Caco-2 (cell line): ENCODE measurements around the gene TMEM132E. TPM values are rescaled to one million over a fixed set of nuclear protein-coding genes. Genes with fewer than 3 reads are reported as not detected.

ENCODE experiments used
- BruUV-seq: library from RNA; stranded (reverse); fragments of 400-500 nt; replicated peaks from 2 replicates; lab custom pipeline; 2021; lab: Mats Ljungman, UMichigan
- CTCF ChIA-PET: fragments of 300-600 bp; sonication (Branson Sonifier 250); formaldehyde crosslinking; loops from one replicate; lab custom pipeline; 2022; ENCODE audit warnings: antibody characterized with exemption; lab: Charles Lee
- POLR2A ChIA-PET: fragments of 300-600 bp; sonication (Branson Sonifier 250); formaldehyde crosslinking; loops from one replicate; lab custom pipeline; 2022; ENCODE audit warnings: antibody characterized with exemption; lab: Charles Lee
- DNase-seq, 2 experiments: peaks; one replicate each; pipeline versions ENCODE4 v3.0.0 to v3.0.0-alpha.2; 2020 to 2022
- H3K27me3 ChIP-seq: replicated peaks from 2 replicates; pipeline ENCODE4 v1.6.0; 2011; ENCODE audit warnings: low read length; ENCODE audit not compliant: control insufficient read depth, insufficient read depth
- H3K36me3 ChIP-seq: 2 replicates; pipeline ENCODE4 v1.5.1; 2011; ENCODE audit warnings: low read length; ENCODE audit not compliant: control insufficient read depth, insufficient read depth
- H3K4me1 ChIP-seq: fragments of 250-450 bp; sonication (Bioruptor Pico); 2 replicates; pipeline ENCODE4 v1.5.1; 2020; ENCODE audit warnings: mild to moderate bottlenecking
- H3K4me3 ChIP-seq: 2 replicates; pipeline ENCODE4 v1.5.1; 2011; ENCODE audit warnings: low read depth, mild to moderate bottlenecking, control low read depth, low read length
- H3K9me3 ChIP-seq: fragments of 250-450 bp; sonication (Bioruptor Pico); 2 replicates; pipeline ENCODE4 v1.5.1; 2020; ENCODE audit warnings: mild to moderate bottlenecking, moderate library complexity
- H3K27ac Mint-ChIP-seq: one replicate; pipeline ENCODE4 v1.8.0; 2022; ENCODE audit warnings: mixed read lengths; ENCODE audit not compliant: unreplicated experiment
- H3K27me3 Mint-ChIP-seq: one replicate; pipeline ENCODE4 v1.8.0; 2022; ENCODE audit warnings: mixed read lengths; ENCODE audit not compliant: insufficient read depth, unreplicated experiment
- H3K36me3 Mint-ChIP-seq: one replicate; pipeline ENCODE4 v1.8.0; 2022; ENCODE audit warnings: mild to moderate bottlenecking, mixed read lengths; ENCODE audit not compliant: insufficient read depth, unreplicated experiment
- H3K4me1 Mint-ChIP-seq: one replicate; pipeline ENCODE4 v1.8.0; 2022; ENCODE audit warnings: low read depth, mixed read lengths; ENCODE audit not compliant: unreplicated experiment
- H3K4me3 Mint-ChIP-seq: one replicate; pipeline ENCODE4 v1.8.0; 2022; ENCODE audit warnings: mild to moderate bottlenecking, moderate library complexity, mixed read lengths; ENCODE audit not compliant: unreplicated experiment
- H3K9me3 Mint-ChIP-seq: one replicate; pipeline ENCODE4 v1.8.0; 2022; ENCODE audit warnings: mixed read lengths; ENCODE audit not compliant: unreplicated experiment
- CTCF ChIP-seq, 2 experiments: fragments of 200-600 bp in 1 of 2; IDR thresholded peaks; 1 replicate in 1 of 2; 2 replicates in 1 of 2; pipeline versions ENCODE4 v1.5.1 to v1.8.0; 2011 to 2022; ENCODE audit warnings: antibody characterized with exemption in 1 of 2, control low read depth in 1 of 2, inconsistent platforms in 1 of 2, low read depth in 1 of 2, low read length in 1 of 2, mild to moderate bottlenecking in 1 of 2, moderate library complexity in 1 of 2; ENCODE audit not compliant: insufficient read depth in 1 of 2, severe bottlenecking in 1 of 2, unreplicated experiment in 1 of 2
- intact Hi-C: fragments of 100-400 bp; cut with micrococcal nuclease; formaldehyde crosslinking; loops from one replicate; pipeline ENCODE4 v1.10.0; 2022; ENCODE audit not compliant: unreplicated experiment
- total RNA-seq: library from RNA; stranded (reverse); gene quantifications from 2 replicates; pipeline ENCODE4 v1.2.3, GENCODE V29; 2022

The TMEM132E gene
- total RNA-seq, 1 experiment from 2014 or later, result 0.07 TPM

GRCh38 chr17:34582185-34582900 is 3.0 kb downstream of the TMEM132E start:
- Mint-ChIP-seq H3K4me1 (peaks cover 5% of the 10 kb centered on the region), H3K36me3 (no peaks in the 10 kb centered on the region), H3K4me3 (no peak overlapping the region), H3K27me3 (peaks cover 43% of the 10 kb centered on the region), H3K27ac (no peak overlapping the region), H3K9me3 (no peaks in the 10 kb centered on the region)
- TF ChIP-seq CTCF (IDR thresholded peaks at IDR 0.05; ENCODE audit: insufficient read depth in 1 of 2, low read depth in 1 of 2, low read length in 1 of 2, severe bottlenecking in 1 of 2, unreplicated experiment in 1 of 2), result no peak
- no peaks in the 10 kb centered on the region for H3K9me3 ChIP-seq
- CTCF ChIA-PET, result interaction anchor here (0.6 kb wide), 1 partner anchor 365 kb away, joined by 3 read pairs; no protein-coding TSS in a partner anchor
- DNase-seq, result no peak
- BruUV-seq, result no TSS peak
- peaks cover 2% of the 10 kb centered on the region; the same call in 1 of the 2 replicates for H3K27me3 ChIP-seq
- no peaks in the 10 kb centered on the region for H3K36me3 ChIP-seq
- H3K4me1 ChIP-seq, result peaks cover 10% of the 10 kb centered on the region; the same call in 1 of the 2 replicates
- intact Hi-C loops, result no loop called here
- POLR2A ChIA-PET, result no interaction called here
- H3K4me3 ChIP-seq, result no peak overlapping the region

- Histone ChIP-seq H3K4me3 (no peak overlapping the region), H3K36me3 (no peaks in the 10 kb centered on the region), H3K4me1 (peaks cover 10% of the 10 kb centered on the region; the same call in 1 of the 2 replicates), H3K27me3 (peaks cover 2% of the 10 kb centered on the region; the same call in 1 of the 2 replicates), H3K9me3 (no peaks in the 10 kb centered on the region)
- no peak overlapping the region for H3K4me3 Mint-ChIP-seq
- no TSS peak for BruUV-seq
- H3K9me3 Mint-ChIP-seq, result no peaks in the 10 kb centered on the region
- peaks cover 5% of the 10 kb centered on the region for H3K4me1 Mint-ChIP-seq
- intact Hi-C loops, result no loop called here
- ChIA-PET POLR2A (no interaction called here), CTCF (no interaction called here)
- H3K36me3 Mint-ChIP-seq, result no peaks in the 10 kb centered on the region
- peaks cover 43% of the 10 kb centered on the region for H3K27me3 Mint-ChIP-seq
- DNase-seq, result no peak
- no peak overlapping the region for H3K27ac Mint-ChIP-seq
- no peak for TF ChIP-seq CTCF (IDR thresholded peaks at IDR 0.05; ENCODE audit: insufficient read depth in 1 of 2, low read depth in 1 of 2, low read length in 1 of 2, severe bottlenecking in 1 of 2, unreplicated experiment in 1 of 2)
Observed at GRCh38 chr17:34582901-34583245, 3.5 kb downstream of the TMEM132E start.

GRCh38 chr17:34584805-34585416 is 5.5 kb downstream of the TMEM132E start:
- intact Hi-C loops, result no loop called here
- no peaks in the 10 kb centered on the region for H3K9me3 Mint-ChIP-seq
- H3K27me3 Mint-ChIP-seq, result peaks cover 33% of the 10 kb centered on the region
- no peaks in the 10 kb centered on the region for H3K36me3 Mint-ChIP-seq
- Histone ChIP-seq H3K36me3 (no peaks in the 10 kb centered on the region), H3K9me3 (no peaks in the 10 kb centered on the region), H3K27me3 (peaks cover 2% of the 10 kb centered on the region; the same call in 1 of the 2 replicates), H3K4me1 (peaks cover 6% of the 10 kb centered on the region; the same call in 1 of the 2 replicates), H3K4me3 (no peak overlapping the region)
- H3K27ac Mint-ChIP-seq, result no peak overlapping the region
- H3K4me1 Mint-ChIP-seq, result peaks cover 5% of the 10 kb centered on the region
- ChIA-PET CTCF (interaction anchor here (0.5 to 1.5 kb wide), 6 partner anchors 18 to 535 kb away, joined by 3 to 10 read pairs (median 4); no protein-coding TSS in a partner anchor), POLR2A (no interaction called here)
- no peak overlapping the region for H3K4me3 Mint-ChIP-seq
- peak in 1 of 2 experiments; percentile 31 for TF ChIP-seq CTCF (IDR thresholded peaks at IDR 0.05; ENCODE audit: insufficient read depth in 1 of 2, low read depth in 1 of 2, low read length in 1 of 2, severe bottlenecking in 1 of 2, unreplicated experiment in 1 of 2)
- BruUV-seq, result no TSS peak
- peak in 1 of 2 experiments; percentile 22 for DNase-seq
